ENCODE data around the gene ESCO1. TPM values are rescaled to one million over a fixed set of nuclear protein-coding genes. Genes with fewer than 3 reads are reported as not detected.

The ESCO1 gene
- total and polyA plus RNA-seq, 2 of the 13 experiments (the other 11 are each of a cell fraction or from before 2014, with no cell fraction given): 6.3 to 19.4 TPM

DNA sequence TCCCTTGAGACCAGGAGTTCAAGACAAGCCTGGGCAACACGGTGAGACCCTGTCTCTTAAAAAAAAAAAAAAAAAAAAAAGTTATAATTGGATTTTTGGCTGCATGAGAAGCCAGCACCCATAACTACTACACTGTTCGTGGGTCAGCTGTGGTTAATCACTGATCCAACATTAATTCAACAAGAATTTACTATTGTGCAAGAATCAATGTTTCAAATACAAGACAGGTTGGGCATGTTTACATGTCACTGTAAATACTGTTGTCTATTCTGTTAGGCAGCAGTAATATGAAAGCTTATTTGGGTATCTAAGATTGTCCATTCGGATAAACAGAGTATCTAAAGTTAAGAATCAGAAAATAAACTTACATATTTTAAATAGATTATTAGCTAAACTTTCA, 62.3 kb downstream of the ESCO1 start:
- DNase-seq (ENCODE audit: low spot score): no peak
- no peaks in the 10 kb centered on the region for H3K9me3 ChIP-seq (ENCODE audit: low read length)
- no peaks in the 10 kb centered on the region for H4K20me1 ChIP-seq (ENCODE audit: insufficient read depth, low read length)
- H3K79me2 ChIP-seq (ENCODE audit: insufficient read depth, low read length): no peaks in the 10 kb centered on the region
- no peak for TF ChIP-seq GPN1 (CRISPR knock-in tag; IDR thresholded peaks at IDR 0.05; ENCODE audit: borderline replicate concordance)
- TF ChIP-seq CEBPB (IDR thresholded peaks at IDR 0.05; ENCODE audit: borderline replicate concordance, low read depth, low read length): peak; percentile 79
- no peak for ATAC-seq
- BruUV-seq (replicated peaks): no TSS peak
- H3K4me3 ChIP-seq (replicated peaks in 1 of 3; ENCODE audit: insufficient read depth in 1 of 3, low read depth in 2 of 3, low read length in 3 of 3): no peak overlapping the region
- ChIA-PET POLR2A (no interaction called here), CTCF (ENCODE audit: low intra/inter-chr PET ratio, low total read pairs) (no interaction called here)
- H3K4me1 ChIP-seq (ENCODE audit: insufficient read depth, low read length): no peaks in the 10 kb centered on the region
- H3K4me2 ChIP-seq (ENCODE audit: low read depth, low read length): no peak overlapping the region
- FAIRE-seq: no peak
- no peak overlapping the region for H3K9ac ChIP-seq (ENCODE audit: insufficient read depth, low read depth, low read length)
- H3K36me3 ChIP-seq (replicated peaks in 1 of 2; ENCODE audit: control insufficient read depth in 1 of 2, insufficient read depth in 2 of 2, low read length in 2 of 2): peaks cover 0 to 60% of the 10 kb centered on the region in 2 experiments; a peak in 3 of 5 replicates
- in situ Hi-C loops (cut with HindIII; ENCODE audit: extremely low pct_ligation_motif_present, low pct_unique_long_range_greater_than_20kb) (no loop called here), intact Hi-C loops (cut with micrococcal nuclease; ENCODE audit: unreplicated experiment) (no loop called here)
- 93% methylated on average over 3 of the region's 3 CpGs for WGBS (ENCODE audit: low lambda C conversion rate)
- no peak overlapping the region for H3K27ac ChIP-seq (ENCODE audit: extremely low read length, insufficient read depth, low read length)
- no peaks in the 10 kb centered on the region for H3K27me3 ChIP-seq (ENCODE audit: control insufficient read depth in 1 of 2, insufficient read depth in 2 of 2, low read length in 2 of 2)
- H2AFZ ChIP-seq (ENCODE audit: low read length): no peak overlapping the region

- no peak overlapping the region for H3K4me3 ChIP-seq (replicated peaks in 1 of 3; ENCODE audit: insufficient read depth in 1 of 3, low read depth in 2 of 3, low read length in 3 of 3)
- no peak for ATAC-seq
- no peaks in the 10 kb centered on the region for H3K4me1 ChIP-seq (ENCODE audit: insufficient read depth, low read length)
- FAIRE-seq: no peak
- ChIA-PET CTCF (ENCODE audit: low intra/inter-chr PET ratio, low total read pairs) (no interaction called here), POLR2A (no interaction called here)
- no peak overlapping the region for H3K9ac ChIP-seq (ENCODE audit: insufficient read depth, low read depth, low read length)
- peaks cover 2 to 73% of the 10 kb centered on the region in 2 experiments; a peak in 4 of 5 replicates for H3K36me3 ChIP-seq (replicated peaks in 1 of 2; ENCODE audit: control insufficient read depth in 1 of 2, insufficient read depth in 2 of 2, low read length in 2 of 2)
- in situ Hi-C loops (cut with HindIII; ENCODE audit: extremely low pct_ligation_motif_present, low pct_unique_long_range_greater_than_20kb): no loop called here
- no peak overlapping the region for H3K27ac ChIP-seq (ENCODE audit: extremely low read length, insufficient read depth, low read length)
- no peak for DNase-seq (ENCODE audit: low spot score)
- no peak overlapping the region for H3K4me2 ChIP-seq (ENCODE audit: low read depth, low read length)
- H2AFZ ChIP-seq (ENCODE audit: low read length): no peak overlapping the region
- intact Hi-C loops (cut with micrococcal nuclease; ENCODE audit: unreplicated experiment): no loop called here
- no TSS peak for BruUV-seq (replicated peaks)
- no peaks in the 10 kb centered on the region for H3K27me3 ChIP-seq (ENCODE audit: control insufficient read depth in 1 of 2, insufficient read depth in 2 of 2, low read length in 2 of 2)
- 80% methylated on average over 1 of the region's 1 CpG for WGBS (ENCODE audit: low lambda C conversion rate)
- H4K20me1 ChIP-seq (ENCODE audit: insufficient read depth, low read length): no peaks in the 10 kb centered on the region
- H3K9me3 ChIP-seq (ENCODE audit: low read length): no peaks in the 10 kb centered on the region
- H3K79me2 ChIP-seq (ENCODE audit: insufficient read depth, low read length): no peaks in the 10 kb centered on the region
- TF ChIP-seq PCBP2 (optimal IDR thresholded peaks at IDR 0.05; ENCODE audit: low read depth, low read length, poor library complexity, severe bottlenecking) (no peak), ZKSCAN5 (CRISPR knock-in tag; IDR thresholded peaks at IDR 0.05) (no peak), MZF1 (CRISPR knock-in tag; IDR thresholded peaks at IDR 0.05; ENCODE audit: borderline replicate concordance) (no peak), ZNF816 (CRISPR knock-in tag; IDR thresholded peaks at IDR 0.05; ENCODE audit: borderline replicate concordance) (no peak)
- TF ChIP-seq, protein P1, sequence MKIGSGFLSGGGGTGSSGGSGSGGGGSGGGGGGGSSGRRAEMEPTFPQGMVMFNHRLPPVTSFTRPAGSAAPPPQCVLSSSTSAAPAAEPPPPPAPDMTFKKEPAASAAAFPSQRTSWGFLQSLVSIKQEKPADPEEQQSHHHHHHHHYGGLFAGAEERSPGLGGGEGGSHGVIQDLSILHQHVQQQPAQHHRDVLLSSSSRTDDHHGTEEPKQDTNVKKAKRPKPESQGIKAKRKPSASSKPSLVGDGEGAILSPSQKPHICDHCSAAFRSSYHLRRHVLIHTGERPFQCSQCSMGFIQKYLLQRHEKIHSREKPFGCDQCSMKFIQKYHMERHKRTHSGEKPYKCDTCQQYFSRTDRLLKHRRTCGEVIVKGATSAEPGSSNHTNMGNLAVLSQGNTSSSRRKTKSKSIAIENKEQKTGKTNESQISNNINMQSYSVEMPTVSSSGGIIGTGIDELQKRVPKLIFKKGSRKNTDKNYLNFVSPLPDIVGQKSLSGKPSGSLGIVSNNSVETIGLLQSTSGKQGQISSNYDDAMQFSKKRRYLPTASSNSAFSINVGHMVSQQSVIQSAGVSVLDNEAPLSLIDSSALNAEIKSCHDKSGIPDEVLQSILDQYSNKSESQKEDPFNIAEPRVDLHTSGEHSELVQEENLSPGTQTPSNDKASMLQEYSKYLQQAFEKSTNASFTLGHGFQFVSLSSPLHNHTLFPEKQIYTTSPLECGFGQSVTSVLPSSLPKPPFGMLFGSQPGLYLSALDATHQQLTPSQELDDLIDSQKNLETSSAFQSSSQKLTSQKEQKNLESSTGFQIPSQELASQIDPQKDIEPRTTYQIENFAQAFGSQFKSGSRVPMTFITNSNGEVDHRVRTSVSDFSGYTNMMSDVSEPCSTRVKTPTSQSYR (CRISPR knock-in tag; IDR thresholded peaks at IDR 0.05; ENCODE audit: borderline replicate concordance): no peak
These were observed 66.2 kb downstream of the ESCO1 start for GRCh38 chr18:21534327-21534726.
